Liver (tissue), 3 donors: ENCODE measurements around the gene USP48.

Experiments used
- ATF3 ChIP-seq: IDR thresholded peaks from 2 replicates; pipeline ENCODE4 v1.6.1; 2016; ENCODE audit warnings: antibody characterized with exemption
- CTCF ChIP-seq: fragments of 150-350 bp; IDR thresholded peaks from 2 replicates; pipeline ENCODE4 v1.5.1; 2017; ENCODE audit warnings: improper control_type of control experiment, low read depth, low read length; ENCODE audit not compliant: missing input control
- FOXA1 ChIP-seq: IDR thresholded peaks from 2 replicates; pipeline ENCODE4 v1.6.1; 2016; ENCODE audit warnings: antibody characterized with exemption
- HNF4G ChIP-seq: IDR thresholded peaks from 2 replicates; pipeline ENCODE4 v1.6.1; 2016; ENCODE audit warnings: antibody characterized with exemption
- JUND ChIP-seq, 2 donors: IDR thresholded peaks; 2 replicates each; pipeline ENCODE4 v1.6.1; 2016; ENCODE audit warnings: antibody characterized with exemption in 2 of 2
- MAX ChIP-seq: IDR thresholded peaks from 2 replicates; pipeline ENCODE4 v1.6.1; 2016; ENCODE audit warnings: antibody characterized with exemption
- RAD21 ChIP-seq, 2 donors: IDR thresholded peaks; 2 replicates each; pipeline ENCODE4 v1.6.1; 2016; ENCODE audit warnings: antibody characterized with exemption in 2 of 2, mild to moderate bottlenecking in 2 of 2
- REST ChIP-seq: IDR thresholded peaks from 2 replicates; pipeline ENCODE4 v1.6.1; 2016; ENCODE audit warnings: antibody characterized with exemption, mild to moderate bottlenecking
- SP1 ChIP-seq: IDR thresholded peaks from 2 replicates; pipeline ENCODE4 v1.6.1; 2018; ENCODE audit warnings: antibody characterized with exemption, mild to moderate bottlenecking
- TAF1 ChIP-seq: conservative IDR thresholded peaks from 2 replicates; pipeline ENCODE4 v1.6.1; 2016; ENCODE audit warnings: antibody characterized with exemption, mild to moderate bottlenecking
- YY1 ChIP-seq: IDR thresholded peaks from 2 replicates; pipeline ENCODE4 v1.6.1; 2016; ENCODE audit warnings: antibody characterized with exemption, mild to moderate bottlenecking
- donor health status: healthy.
- donor health status: healthy.

- TF ChIP-seq CTCF (no peak), TAF1 (no peak), SP1 (no peak), RAD21 (IDR thresholded peaks at IDR 0.05) (no peak), REST (no peak), HNF4G (no peak), YY1 (no peak), ATF3 (no peak), JUND (IDR thresholded peaks at IDR 0.05) (no peak), FOXA1 (no peak), MAX (no peak)
These were observed 138.6 kb downstream of the USP48 start for GRCh38 chr1:21644348-21644747.
